ENCODE results near the gene ZNF827.

ZNF827 gene

GRCh38 chr4:145938618-145939440 lies at the start of gene ZNF827:
Gene ZNF827 (minus strand): TSS chr4:145938823. CDS start chr4:145938407, 416 bp downstream.
- DNase-seq: peak; percentile 43 to 51

GRCh38 chr4:145984563-145984962 lies 45.9 kb upstream of the ZNF827 start:
- no peak for DNase-seq

- no peak for DNase-seq
These were observed 44.2 kb upstream of the ZNF827 start for GRCh38 chr4:145982791-145983190.

- no peak for DNase-seq
These were observed 40.5 kb upstream of the ZNF827 start for GRCh38 chr4:145979160-145979559.

- DNase-seq: no peak
These were observed 38.1 kb upstream of the ZNF827 start for GRCh38 chr4:145976680-145977079.

DNA sequence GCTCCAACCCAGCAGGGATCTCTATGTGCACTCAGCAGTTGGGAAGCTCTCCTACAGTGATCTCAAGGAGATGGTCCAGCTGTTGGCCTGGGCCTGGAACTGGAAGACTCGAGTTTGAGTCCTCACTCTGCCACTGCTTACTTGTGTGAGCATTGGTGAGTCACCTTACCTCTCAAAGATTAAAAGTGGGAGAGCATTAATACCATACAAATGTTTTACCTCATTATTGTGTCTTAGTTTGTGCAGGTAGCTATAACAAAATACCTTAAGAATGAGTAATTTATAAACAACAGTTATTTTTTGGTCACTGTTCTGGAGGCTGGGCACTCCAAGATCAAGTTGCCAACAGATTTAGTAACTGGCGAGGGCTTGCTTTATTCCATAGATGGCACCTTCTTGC lies 21.4 kb upstream of the ZNF827 start:
- DNase-seq: no peak

- DNase-seq: no peak
These were observed 18.7 kb upstream of the ZNF827 start for GRCh38 chr4:145957302-145957701.

GRCh38 chr4:145956288-145956890 lies 17.8 kb upstream of the ZNF827 start:
- peak; percentile 6 to 38 for DNase-seq

DNA sequence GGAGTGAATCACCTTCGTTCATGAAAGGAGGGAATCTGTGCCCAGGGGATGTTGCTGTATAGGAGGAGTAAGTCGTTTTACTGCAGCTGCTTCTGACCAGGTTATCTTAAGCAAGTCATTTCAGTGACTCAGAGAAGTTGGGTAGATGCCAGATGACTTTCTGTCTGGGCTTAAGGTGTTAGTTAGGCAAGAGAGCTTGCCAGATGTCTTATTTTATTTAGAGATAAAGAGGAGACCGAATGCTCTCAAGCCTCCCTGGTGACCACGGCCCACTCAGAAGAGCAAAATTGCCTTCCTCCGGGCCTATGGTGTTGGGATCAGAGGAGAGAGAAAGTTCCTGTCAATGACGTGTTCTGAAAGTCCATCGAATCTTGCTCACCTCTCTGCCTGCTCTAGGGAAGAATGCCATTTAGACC lies 16.3 kb upstream of the ZNF827 start:
- no peak for DNase-seq

DNA sequence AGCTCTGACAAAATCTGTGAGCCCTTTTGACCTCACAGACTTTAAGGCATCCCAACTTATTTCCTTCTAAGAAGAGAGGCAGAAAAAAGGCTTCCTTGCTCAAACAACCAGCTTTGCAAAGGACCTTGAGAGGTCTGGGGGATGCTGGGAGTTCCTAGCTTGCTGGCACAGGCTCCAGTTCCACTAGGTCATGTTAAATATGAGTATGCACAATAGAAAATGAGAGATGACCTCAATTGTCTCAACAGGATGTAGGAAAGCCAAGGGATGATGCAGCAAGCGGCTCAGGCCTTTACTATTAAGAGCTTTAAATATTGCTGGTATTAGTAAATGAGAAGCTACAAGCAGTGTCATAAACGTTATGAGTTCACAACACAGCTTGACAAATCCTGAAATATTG lies 13.3 kb upstream of the ZNF827 start:
- DNase-seq: no peak

DNA sequence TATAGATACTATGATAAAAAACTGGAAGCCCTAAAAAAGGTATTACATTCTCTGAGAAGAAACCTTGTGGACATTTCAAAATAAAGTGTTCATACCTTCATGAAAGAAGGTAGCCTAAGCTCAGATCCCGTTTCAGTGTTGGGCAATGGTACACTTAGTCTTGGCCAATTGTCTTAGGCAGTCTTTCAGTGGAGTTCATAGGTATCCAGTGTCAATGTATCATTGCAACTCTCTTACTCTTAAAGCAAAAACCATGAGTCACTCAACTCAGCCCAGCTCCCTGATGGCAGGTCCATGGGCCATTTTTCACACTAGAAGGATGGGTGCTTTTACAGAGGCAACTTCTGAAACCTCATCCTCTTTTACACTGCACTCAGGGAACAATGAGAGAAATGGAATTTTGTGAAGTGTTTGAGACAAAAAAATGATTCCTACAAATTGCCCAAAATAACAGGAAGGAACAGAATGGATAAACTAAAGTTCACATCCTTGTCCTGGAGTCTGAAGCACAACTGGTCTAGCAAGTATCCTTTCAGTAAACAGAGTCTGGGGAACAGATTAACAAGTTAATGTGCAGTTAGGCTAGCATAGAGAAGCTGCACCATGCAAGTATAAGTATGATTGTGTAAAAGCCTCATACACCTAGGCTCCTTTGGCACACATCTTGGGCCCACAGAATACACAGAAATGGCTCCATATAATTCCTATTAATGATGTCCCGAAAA lies 7.0 kb upstream of the ZNF827 start:
- no peak for DNase-seq

GRCh38 chr4:145944886-145945285 lies 6.3 kb upstream of the ZNF827 start:
- no peak for DNase-seq

DNA sequence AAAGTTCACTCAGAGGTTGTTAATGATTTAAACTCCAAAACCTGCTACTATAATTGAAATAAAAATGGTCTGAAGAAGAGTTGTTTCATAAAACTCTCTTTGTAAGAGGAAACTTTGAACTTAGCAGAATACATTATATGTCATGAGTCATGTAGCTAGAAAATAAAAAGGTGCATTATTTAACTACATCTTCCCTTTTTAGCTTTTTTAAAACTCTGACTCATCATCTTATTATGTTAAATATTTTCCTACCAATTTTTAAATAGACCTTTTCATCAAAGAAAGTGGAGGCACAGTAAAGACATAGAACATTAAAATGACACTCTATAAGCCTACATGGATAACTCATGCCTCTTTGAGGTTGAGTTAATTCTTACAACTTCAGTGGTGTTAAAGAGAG lies 1.2 kb upstream of the ZNF827 start:
- DNase-seq: no peak

- DNase-seq: no peak
These were observed 773 bp upstream of the ZNF827 start for GRCh38 chr4:145939441-145939750.

- DNase-seq: no peak
These were observed 532 bp downstream of the ZNF827 start for GRCh38 chr4:145937971-145938611.

- peak in 1 of 2 experiments; percentile 15 for DNase-seq
These were observed 1.4 kb downstream of the ZNF827 start for GRCh38 chr4:145936997-145937901.

GRCh38 chr4:145936142-145936996 lies 2.3 kb downstream of the ZNF827 start:
- DNase-seq: peak; percentile 25 to 44

DNA sequence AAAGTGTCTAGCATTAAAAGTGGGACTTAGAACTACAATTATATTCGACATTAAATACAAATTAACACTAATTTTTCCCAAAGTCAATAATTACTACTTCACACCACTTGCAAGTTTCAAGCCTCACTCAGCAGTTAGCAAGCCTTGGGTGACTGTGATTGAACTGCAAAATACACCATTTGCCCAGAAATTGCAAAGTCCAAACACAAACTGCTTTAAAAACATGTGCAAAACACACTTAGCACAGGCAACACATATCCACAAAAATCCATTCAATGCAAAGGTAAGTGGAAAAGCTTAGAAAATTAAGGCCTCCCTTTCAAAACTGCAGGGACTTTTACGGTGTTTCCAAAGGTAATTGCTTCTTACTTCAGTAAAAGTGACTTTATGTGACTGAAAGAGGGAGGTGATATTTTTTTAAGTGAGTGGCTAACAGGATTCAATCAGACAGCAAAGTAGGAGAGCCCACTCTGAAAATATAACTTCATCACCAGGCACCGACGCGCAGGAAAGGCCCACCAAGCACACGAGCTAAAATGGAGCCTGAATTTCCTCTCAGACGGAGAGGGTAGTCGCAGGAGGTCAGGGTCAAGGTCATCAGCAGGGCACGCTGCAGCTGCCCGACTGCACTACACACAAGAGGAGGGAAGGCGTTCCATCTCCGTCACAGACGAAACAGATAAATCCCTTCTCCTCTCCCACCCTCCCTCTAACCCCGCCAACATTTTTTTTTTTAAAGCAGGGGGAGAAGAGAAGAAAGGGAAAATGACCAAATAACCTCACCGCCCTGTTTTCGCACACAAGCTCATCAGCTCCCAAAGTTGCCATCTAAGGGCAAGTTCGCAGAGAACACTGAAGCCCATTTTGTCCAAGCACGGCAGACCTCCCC lies 3.1 kb downstream of the ZNF827 start:
- no peak for DNase-seq

GRCh38 chr4:145934434-145935047 lies 4.1 kb downstream of the ZNF827 start:
- no peak for DNase-seq

- no peak for DNase-seq
These were observed 5.5 kb downstream of the ZNF827 start for GRCh38 chr4:145933134-145933533.

Data from NCI-H1930 (cell line).